K562 (cell line): ENCODE measurements around the gene KCP. TPM values are rescaled to one million over a fixed set of nuclear protein-coding genes. Genes with fewer than 3 reads are reported as not detected.

Experiments
- ARID4B ChIP-seq: sonication (generic); formaldehyde crosslinking; IDR thresholded peaks from 2 replicates; pipeline ENCODE4 v1.8.0; 2022; ENCODE audit warnings: mild to moderate bottlenecking, missing genetic modification reagents
- E2F4 ChIP-seq: sonication (generic); formaldehyde crosslinking; IDR thresholded peaks from 2 replicates; pipeline ENCODE4 v1.8.0; 2022; ENCODE audit warnings: mild to moderate bottlenecking, low read depth, missing genetic modification reagents
- E4F1 ChIP-seq: fragments of 250-450 bp; sonication (Bioruptor Pico); IDR thresholded peaks from 2 replicates; pipeline ENCODE4 v1.5.0; 2021; ENCODE audit warnings: mild to moderate bottlenecking, borderline replicate concordance
- NUFIP1 ChIP-seq: fragments of 450-650 bp; IDR thresholded peaks from 2 replicates; pipeline ENCODE4 v1.6.1; 2018; ENCODE audit not compliant: partially characterized antibody
- POLR3A ChIP-seq: IDR thresholded peaks from 2 replicates; pipeline ENCODE4 v1.6.1; 2011; ENCODE audit warnings: borderline replicate concordance, mild to moderate bottlenecking, moderate library complexity; ENCODE audit not compliant: insufficient read length, insufficient read depth; ENCODE audit errors: extremely low read depth
- RBM22 ChIP-seq: fragments of 200-400 bp; formaldehyde crosslinking; IDR thresholded peaks from 2 replicates; pipeline ENCODE4 v1.6.1; 2018; ENCODE audit warnings: low read length, low read depth; ENCODE audit not compliant: poor library complexity, severe bottlenecking
- RERE ChIP-seq: sonication (generic); formaldehyde crosslinking; IDR thresholded peaks from 2 replicates; pipeline ENCODE4 v1.8.0; 2023; ENCODE audit warnings: missing genetic modification reagents, mild to moderate bottlenecking, borderline replicate concordance
- RUNX1 ChIP-seq: sonication (generic); IDR thresholded peaks from 2 replicates; pipeline ENCODE4 v1.6.1; 2016; ENCODE audit warnings: antibody characterized with exemption, low read depth
- ZBTB12 ChIP-seq: fragments of 250-450 bp; sonication (Bioruptor Pico); IDR thresholded peaks from 2 replicates; pipeline ENCODE4 v1.4.0; 2020
- ZNF174 ChIP-seq: fragments of 250-450 bp; sonication (Bioruptor Pico); IDR thresholded peaks from 2 replicates; pipeline ENCODE4 v1.4.0; 2020; ENCODE audit warnings: mild to moderate bottlenecking
- ZNF699 ChIP-seq: fragments of 250-450 bp; sonication (Bioruptor Pico); IDR thresholded peaks from 2 replicates; pipeline ENCODE4 v1.8.0; 2021; ENCODE audit warnings: mild to moderate bottlenecking, moderate library complexity; ENCODE audit not compliant: insufficient replicate concordance
- polyA plus RNA-seq, 8 experiments: library from polyadenylated mRNA; depleted of rRNA in 4 of 8; stranded (reverse) in 5 of 8; unstranded in 3 of 8; fragments of >200 nt; fragmentation: Nextera tagmentation in 2 of 8; fragmentation: Illumina TruSeq in 1 of 8; extraction: Ambion mirVana in 2 of 8; extraction: Trizol in 1 of 8; gene quantifications; 2 replicates each; pipeline versions ENCODE4 v1.2.1 to v1.2.3, GENCODE V29; 2011 to 2014; ENCODE audit warnings: inconsistent platforms in 1 of 8, missing spikeins in 1 of 8
- total RNA-seq, 7 experiments: library from RNA; depleted of rRNA in 6 of 7; stranded (reverse); fragments of >200 nt in 6 of 7; fragmentation: Illumina TruSeq in 2 of 7; extraction: Trizol in 2 of 7; gene quantifications; 2 replicates each; pipeline versions ENCODE4 v1.2.1 to v1.2.3, GENCODE V29; 2011 to 2021; ENCODE audit warnings: low replicate concordance in 1 of 7

The KCP gene
- total and polyA plus RNA-seq, 9 of the 15 experiments (the other 6 are each of a cell fraction or from before 2014, with no cell fraction given): 0.06 to 0.17 (median 0.12) TPM; not detected in 3

GRCh38 chr7:128863433-128863989, 47.0 kb downstream of the KCP start (continued):
- TF ChIP-seq RBM22 (no peak), ARID4B (CRISPR knock-in tag) (peak; percentile 12; the same call in 1 of the 2 replicates), E4F1 (no peak), E2F4 (no peak), NUFIP1 (no peak), ZBTB12 (no peak), ZNF174 (CRISPR knock-in tag) (no peak), ZNF699 (CRISPR knock-in tag) (no peak), RERE (no peak), RUNX1 (no peak), POLR3A (no peak)
